Nephron progenitor cell (in vitro differentiated cells): Measurements from ENCODE around the gene IFNA14.
"Not testable (repeated sequence)": the region's sequence is repeated elsewhere in the genome, so short reads cannot be mapped to it uniquely, and the experiment has no call there.

Experiments used
- DNase-seq: peaks from one replicate; pipeline ENCODE4 v3.0.0; 2021
- H3K27ac Mint-ChIP-seq: 2 replicates; pipeline ENCODE4 v1.8.0; 2021; ENCODE audit warnings: mild to moderate bottlenecking, moderate library complexity, mixed read lengths
- H3K27me3 Mint-ChIP-seq: 2 replicates; pipeline ENCODE4 v1.8.0; 2021; ENCODE audit warnings: mild to moderate bottlenecking, low read depth, mixed read lengths; ENCODE audit not compliant: poor library complexity
- H3K36me3 Mint-ChIP-seq: 2 replicates; pipeline ENCODE4 v1.8.0; 2021; ENCODE audit warnings: low read depth, mixed read lengths
- H3K4me1 Mint-ChIP-seq: 2 replicates; pipeline ENCODE4 v1.8.0; 2021; ENCODE audit warnings: mixed read lengths
- H3K4me3 Mint-ChIP-seq: 2 replicates; pipeline ENCODE4 v1.8.0; 2021; ENCODE audit warnings: mild to moderate bottlenecking, moderate library complexity, mixed read lengths
- H3K9me3 Mint-ChIP-seq: 2 replicates; pipeline ENCODE4 v1.8.0; 2021; ENCODE audit warnings: mild to moderate bottlenecking, moderate library complexity, mixed read lengths
- CTCF ChIP-seq: fragments of 200-600 bp; sonication (generic); IDR thresholded peaks from 2 replicates; pipeline ENCODE4 v1.5.0; 2021; ENCODE audit warnings: antibody characterized with exemption

The IFNA14 gene

GRCh38 chr9:21233258-21233657 lies 6.5 kb downstream of the IFNA14 start:
- Mint-ChIP-seq H3K4me3 (no peak overlapping the region), H3K27ac (no peak overlapping the region), H3K27me3 (peaks cover 25% of the 10 kb centered on the region), H3K9me3 (no peaks in the 10 kb centered on the region), H3K36me3 (no peaks in the 10 kb centered on the region), H3K4me1 (no peaks in the 10 kb centered on the region)
- TF ChIP-seq CTCF, result no peak
- DNase-seq, result no peak

GRCh38 chr9:21228122-21228521 lies 11.7 kb downstream of the IFNA14 start, which contains the start of gene IFNA17:
Gene IFNA17, minus strand, starts transcription at chr9:21228222. Its CDS starts 49 bp downstream, at chr9:21228173.
- H3K4me3 Mint-ChIP-seq, result no peak within 1 kb of the TSS
- H3K27me3 Mint-ChIP-seq, result peaks cover 8% of the 10 kb centered on the region
- no peaks in the 10 kb centered on the region for H3K4me1 Mint-ChIP-seq

GRCh38 chr9:21217211-21217610 lies 22.6 kb downstream of the IFNA14 start, which contains the start of gene IFNA16:
Gene IFNA16, minus strand, starts transcription at chr9:21217311. Its CDS starts 6 bp downstream, at chr9:21217305.
- H3K27ac Mint-ChIP-seq, H3K4me3 Mint-ChIP-seq, H3K4me1 Mint-ChIP-seq, H3K36me3 Mint-ChIP-seq, DNase-seq, H3K9me3 Mint-ChIP-seq: not testable (repeated sequence)
- H3K27me3 Mint-ChIP-seq, result peaks cover 18% of the 10 kb centered on the region

More at GRCh38 chr9:21228122-21228521, 11.7 kb downstream of the IFNA14 start, which contains the start of gene IFNA17:
- TF ChIP-seq CTCF, result no peak
- no peak for DNase-seq
- Mint-ChIP-seq H3K36me3 (no peaks in the 10 kb centered on the region), H3K9me3 (peaks cover 11% of the 10 kb centered on the region), H3K27ac (no peak within 1 kb of the TSS)

GRCh38 chr9:21213411-21214326 lies 26.1 kb downstream of the IFNA14 start:
- not testable (repeated sequence) for H3K4me3 Mint-ChIP-seq, H3K9me3 Mint-ChIP-seq, H3K4me1 Mint-ChIP-seq, DNase-seq, H3K27ac Mint-ChIP-seq, H3K36me3 Mint-ChIP-seq
- peak; percentile 47 for TF ChIP-seq CTCF
- H3K27me3 Mint-ChIP-seq, result peaks cover 10% of the 10 kb centered on the region

- not testable (repeated sequence) for H3K4me1 Mint-ChIP-seq, H3K9me3 Mint-ChIP-seq, H3K27ac Mint-ChIP-seq, DNase-seq, H3K27me3 Mint-ChIP-seq, H3K36me3 Mint-ChIP-seq, H3K4me3 Mint-ChIP-seq
These were observed 27.6 kb downstream of the IFNA14 start for GRCh38 chr9:21212160-21212559.

- H3K27ac Mint-ChIP-seq, H3K4me3 Mint-ChIP-seq, H3K36me3 Mint-ChIP-seq, DNase-seq, H3K27me3 Mint-ChIP-seq, H3K4me1 Mint-ChIP-seq, H3K9me3 Mint-ChIP-seq: not testable (repeated sequence)
These were observed 29.0 kb downstream of the IFNA14 start for GRCh38 chr9:21210782-21211181.

GRCh38 chr9:21210311-21210710 lies 29.5 kb downstream of the IFNA14 start:
- peaks cover 7% of the 10 kb centered on the region for H3K27me3 Mint-ChIP-seq
- no peak overlapping the region for H3K27ac Mint-ChIP-seq
- H3K4me1 Mint-ChIP-seq, result no peaks in the 10 kb centered on the region
- H3K9me3 Mint-ChIP-seq, result peaks cover 4% of the 10 kb centered on the region
- no peak for TF ChIP-seq CTCF
- no peak for DNase-seq
- no peaks in the 10 kb centered on the region for H3K36me3 Mint-ChIP-seq
- H3K4me3 Mint-ChIP-seq, result no peak overlapping the region

- not testable (repeated sequence) for H3K36me3 Mint-ChIP-seq, H3K4me3 Mint-ChIP-seq, H3K27ac Mint-ChIP-seq, H3K4me1 Mint-ChIP-seq, DNase-seq
- peaks cover 13% of the 10 kb centered on the region for H3K9me3 Mint-ChIP-seq
- peaks cover 13% of the 10 kb centered on the region for H3K27me3 Mint-ChIP-seq
These were observed 32.8 kb downstream of the IFNA14 start, which contains the start of gene IFNA10 for GRCh38 chr9:21207043-21207442. Gene IFNA10, minus strand, starts transcription at chr9:21207143. Its CDS starts 46 bp downstream, at chr9:21207097.
